SK-N-SH (cell line): Measurements from ENCODE around the gene ULBP1. TPM values are rescaled to one million over a fixed set of nuclear protein-coding genes. Genes with fewer than 3 reads are reported as not detected.

Source experiments
- CTCF ChIA-PET: fragments of 300-600, 350-600 bp; formaldehyde crosslinking; extraction: SDS; loops from one replicate; lab custom pipeline; 2021; lab: Yijun Ruan, JAX
- POLR2A ChIA-PET: fragments of 350-600 bp; sonication (Branson Sonifier 250); formaldehyde crosslinking; extraction: SDS; loops from one replicate; lab custom pipeline; 2020; ENCODE audit warnings: antibody characterized with exemption, inconsistent platforms; lab: Yijun Ruan, JAX
- DNase-seq: peaks from one replicate; pipeline ENCODE4 v3.0.0; 2012
- H2AFZ ChIP-seq: fragments of 200-600 bp; sonication (generic); 2 replicates; pipeline ENCODE4 v1.8.1; 2016; ENCODE audit warnings: antibody characterized with exemption, mild to moderate bottlenecking, low read depth
- H3F3A ChIP-seq: fragments of 200-600 bp; sonication (generic); replicated peaks from 2 replicates; pipeline ENCODE3; 2016; ENCODE audit warnings: antibody characterized with exemption, mild to moderate bottlenecking; ENCODE audit not compliant: insufficient read depth
- H3K27ac ChIP-seq, 2 experiments: fragments of 200-500 bp in 1 of 2; fragments of 200-600 bp in 1 of 2; sonication (Bioruptor generic) in 1 of 2; sonication (generic), shearing (Covaris generic) in 1 of 2; 2 replicates each; pipeline versions ENCODE4 v1.5.1 to v1.6.1; 2014 to 2016; ENCODE audit warnings: low read depth in 2 of 2, inconsistent platforms in 1 of 2, low read length in 1 of 2, mild to moderate bottlenecking in 1 of 2, mixed read lengths in 1 of 2
- H3K27me3 ChIP-seq: fragments of 200-600 bp; sonication (generic), shearing (Covaris generic); 2 replicates; pipeline ENCODE4 v1.6.1; 2016; ENCODE audit warnings: mixed run types; ENCODE audit not compliant: insufficient read depth
- H3K36me3 ChIP-seq, 2 experiments: fragments of 200-500 bp in 1 of 2; fragments of 200-600 bp in 1 of 2; sonication (Bioruptor generic) in 1 of 2; sonication (generic) in 1 of 2; replicated peaks in 1 of 2; 2 replicates each; pipeline versions ENCODE3 to v1.5.1; 2014 to 2016; ENCODE audit warnings: low read length in 1 of 2, mild to moderate bottlenecking in 1 of 2; ENCODE audit not compliant: insufficient read depth in 2 of 2, control insufficient read depth in 1 of 2
- H3K4me1 ChIP-seq, 2 experiments: fragments of 200-500 bp in 1 of 2; fragments of 200-600 bp in 1 of 2; sonication (Bioruptor generic) in 1 of 2; sonication (generic), shearing (Covaris generic) in 1 of 2; 2 replicates each; pipeline versions ENCODE4 v1.5.1 to v1.6.1; 2014 to 2016; ENCODE audit warnings: low read depth in 1 of 2, low read length in 1 of 2, mixed run types in 1 of 2; ENCODE audit not compliant: insufficient read depth in 2 of 2, control insufficient read depth in 1 of 2
- H3K4me2 ChIP-seq: fragments of 200-600 bp; sonication (generic), shearing (Covaris generic); 2 replicates; pipeline ENCODE4 v1.6.1; 2017; ENCODE audit warnings: mixed run types
- H3K4me3 ChIP-seq, 2 experiments: fragments of 200-500 bp in 1 of 2; fragments of 200-600 bp in 1 of 2; sonication (Bioruptor generic) in 1 of 2; sonication (generic), shearing (Covaris generic) in 1 of 2; 2 replicates each; pipeline versions ENCODE4 v1.5.1 to v1.8.1; 2014 to 2016; ENCODE audit warnings: low read depth in 2 of 2, inconsistent platforms in 1 of 2, low read length in 1 of 2, mild to moderate bottlenecking in 1 of 2, mixed read lengths in 1 of 2, moderate library complexity in 1 of 2
- H3K79me2 ChIP-seq: fragments of 200-600 bp; sonication (generic); 2 replicates; pipeline ENCODE4 v1.8.1; 2017; ENCODE audit warnings: mild to moderate bottlenecking; ENCODE audit not compliant: insufficient read depth
- H3K9ac ChIP-seq: fragments of 200-600 bp; sonication (generic); 2 replicates; pipeline ENCODE4 v1.6.1; 2017; ENCODE audit warnings: mixed run types
- H3K9me2 ChIP-seq: fragments of 200-600 bp; sonication (generic); 2 replicates; pipeline ENCODE4 v1.6.1; 2017; ENCODE audit warnings: mixed run types
- H3K9me3 ChIP-seq: fragments of 200-600 bp; sonication (generic); 2 replicates; pipeline ENCODE4 v1.6.1; 2017; ENCODE audit warnings: mixed run types, mild to moderate bottlenecking, moderate library complexity
- H4K20me1 ChIP-seq: fragments of 200-600 bp; sonication (generic); 2 replicates; pipeline ENCODE4 v1.6.1; 2017; ENCODE audit warnings: mild to moderate bottlenecking, mixed run types; ENCODE audit not compliant: insufficient read depth
- GABPA ChIP-seq: IDR thresholded peaks from 2 replicates; pipeline ENCODE4 v1.4.0; 2012; ENCODE audit warnings: low read depth, mild to moderate bottlenecking
- MAX ChIP-seq: IDR thresholded peaks from 2 replicates; pipeline ENCODE4 v1.4.0; 2012; ENCODE audit warnings: low read depth
- NRF1 ChIP-seq: IDR thresholded peaks from 2 replicates; pipeline ENCODE4 v1.6.1; 2012; ENCODE audit warnings: low read depth, mild to moderate bottlenecking, low read length
- POLR2AphosphoS5 ChIP-seq: IDR thresholded peaks from 2 replicates; pipeline ENCODE4 v1.6.1; 2012; ENCODE audit warnings: low read depth, low read length
- RAD21 ChIP-seq: IDR thresholded peaks from 2 replicates; pipeline ENCODE4 v1.6.1; 2012; ENCODE audit warnings: mild to moderate bottlenecking, low read length
- RCOR1 ChIP-seq: fragments of 150-350 bp; IDR thresholded peaks from 2 replicates; pipeline ENCODE4 v1.6.1; 2017; ENCODE audit warnings: antibody characterized with exemption, low read length
- REST ChIP-seq: IDR thresholded peaks from 2 replicates; pipeline ENCODE4 v1.6.1; 2012; ENCODE audit warnings: mild to moderate bottlenecking, low read depth, low read length, moderate library complexity
- RFX5 ChIP-seq: IDR thresholded peaks from 2 replicates; pipeline ENCODE4 v1.6.1; 2012; ENCODE audit warnings: mild to moderate bottlenecking, improper control_type of control experiment, low read length
- TEAD4 ChIP-seq: IDR thresholded peaks from 2 replicates; pipeline ENCODE4 v1.4.0; 2012; ENCODE audit warnings: mild to moderate bottlenecking, borderline replicate concordance; ENCODE audit not compliant: insufficient read depth
- USF1 ChIP-seq: IDR thresholded peaks from 2 replicates; pipeline ENCODE4 v1.4.0; 2012; ENCODE audit warnings: low read depth, borderline replicate concordance
- USF2 ChIP-seq: fragments of 150-350 bp; IDR thresholded peaks from 2 replicates; pipeline ENCODE4 v1.6.1; 2017; ENCODE audit warnings: antibody characterized with exemption, low read length, low read depth, borderline replicate concordance
- YY1 ChIP-seq: IDR thresholded peaks from 2 replicates; pipeline ENCODE4 v1.4.0; 2012; ENCODE audit warnings: low read depth, mild to moderate bottlenecking
- WGBS: methylation state at CpG from one replicate; pipeline ENCODE4 v1.1.6; 2017; ENCODE audit warnings: low lambda C conversion rate; 5-methylcytosine and 5-hydroxymethylcytosine counted together
- polyA plus RNA-seq, 3 experiments: library from polyadenylated mRNA; depleted of rRNA; stranded (reverse); fragments of >200 nt; gene quantifications; 2 replicates each; pipeline ENCODE4 v1.2.3, GENCODE V29; 2012
- TF ChIP-seq, protein P1 (sequence below): IDR thresholded peaks from 2 replicates; pipeline ENCODE4; 2012
- TF ChIP-seq, protein P2 (sequence below): fragments of 200-600 bp; sonication (generic); IDR thresholded peaks from 2 replicates; pipeline ENCODE4 v1.6.1; 2017; ENCODE audit warnings: antibody characterized with exemption, mild to moderate bottlenecking, moderate library complexity

Gene ULBP1
- polyA plus RNA-seq, 1 of the 3 experiments (the other 2 are of a cell fraction): 0.02 TPM

DNA sequence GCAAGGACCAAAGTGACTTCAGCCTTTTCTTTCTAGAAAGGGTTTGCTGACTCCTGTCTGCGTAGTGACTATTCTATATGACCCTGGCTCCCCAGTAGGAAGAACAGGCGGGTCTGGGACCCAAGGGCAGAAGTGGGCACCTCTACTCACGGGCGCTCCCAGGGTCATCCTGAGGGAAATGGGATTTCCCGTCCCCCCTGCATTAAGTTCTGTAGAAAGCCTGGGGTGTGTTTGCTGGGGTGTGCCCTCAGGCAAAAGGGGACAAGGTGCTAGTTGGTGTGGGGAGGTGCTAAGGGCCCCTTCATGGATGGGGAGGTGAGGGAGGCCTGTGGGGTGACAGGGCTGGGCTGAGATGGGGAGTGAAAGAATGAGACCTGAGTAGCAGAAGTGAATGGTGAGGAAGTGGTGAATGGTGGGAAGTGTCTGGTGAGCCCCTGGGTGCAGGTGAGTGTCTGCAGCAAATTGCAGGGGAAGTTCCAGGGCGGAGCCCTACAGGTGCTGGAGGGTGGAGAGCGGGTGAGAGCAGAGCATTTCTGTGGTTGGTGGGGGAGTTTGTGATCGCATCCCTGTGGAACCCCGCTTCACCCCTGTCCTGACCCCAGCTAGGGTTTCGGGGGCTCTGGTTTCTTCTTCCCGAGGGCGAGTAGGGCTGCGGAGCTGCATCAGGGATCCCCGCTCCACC lies 40.5 kb downstream of the ULBP1 start:
- no peak for DNase-seq
- Histone ChIP-seq H3K9me3 (no peaks in the 10 kb centered on the region), H3K79me2 (no peaks in the 10 kb centered on the region), H3K27ac (no peak overlapping the region), H3K27me3 (peaks cover 17% of the 10 kb centered on the region), H3K4me1 (peaks cover 0 to 3% of the 10 kb centered on the region in 2 experiments; a peak in 1 of 4 replicates), H3K9ac (no peak overlapping the region), H3K4me2 (peak overlapping the region; percentile 88; the same call in 1 of the 2 replicates), H3K4me3 (peak overlapping the region; percentile 56 to 63), H2AFZ (no peak overlapping the region), H3F3A (no peaks in the 10 kb centered on the region), H4K20me1 (no peaks in the 10 kb centered on the region), H3K9me2 (no peaks in the 10 kb centered on the region), H3K36me3 (no peaks in the 10 kb centered on the region)
- ChIA-PET CTCF (no interaction called here), POLR2A (no interaction called here)
- 29% methylated on average over 9 of the region's 14 CpGs for WGBS
- no peak for TF ChIP-seq RFX5

GRCh38 chr6:150004783-150005717 lies 41.3 kb downstream of the ULBP1 start:
- Histone ChIP-seq H3K4me1 (peaks cover 0 to 3% of the 10 kb centered on the region in 2 experiments; a peak in 1 of 4 replicates), H3K9me2 (no peaks in the 10 kb centered on the region), H3K27me3 (peaks cover 19% of the 10 kb centered on the region), H4K20me1 (no peaks in the 10 kb centered on the region), H3K4me2 (peak overlapping the region; percentile 88), H3F3A (no peaks in the 10 kb centered on the region), H3K36me3 (no peaks in the 10 kb centered on the region), H3K27ac (no peak overlapping the region), H3K9ac (no peak overlapping the region), H3K9me3 (no peaks in the 10 kb centered on the region), H2AFZ (peak overlapping the region; percentile 88; the same call in 1 of the 2 replicates), H3K4me3 (peak overlapping the region; percentile 56 to 63), H3K79me2 (no peaks in the 10 kb centered on the region)
- CTCF ChIA-PET: no interaction called here
- POLR2A ChIA-PET: no interaction called here
- WGBS: under 1% methylated on average over 17 of the region's 79 CpGs
- peak; percentile 93 for DNase-seq
- TF ChIP-seq NRF1: peak; percentile 26; the same call in 1 of the 2 replicates
- TF ChIP-seq MAX: no peak
- no peak for TF ChIP-seq RAD21
- no peak for TF ChIP-seq TEAD4
- no peak for TF ChIP-seq POLR2AphosphoS5
- TF ChIP-seq YY1: no peak
- TF ChIP-seq RCOR1: peak; percentile 39; the same call in 1 of the 2 replicates
- peak; percentile 43; the same call in 1 of the 2 replicates for TF ChIP-seq USF2
- TF ChIP-seq, protein P1, sequence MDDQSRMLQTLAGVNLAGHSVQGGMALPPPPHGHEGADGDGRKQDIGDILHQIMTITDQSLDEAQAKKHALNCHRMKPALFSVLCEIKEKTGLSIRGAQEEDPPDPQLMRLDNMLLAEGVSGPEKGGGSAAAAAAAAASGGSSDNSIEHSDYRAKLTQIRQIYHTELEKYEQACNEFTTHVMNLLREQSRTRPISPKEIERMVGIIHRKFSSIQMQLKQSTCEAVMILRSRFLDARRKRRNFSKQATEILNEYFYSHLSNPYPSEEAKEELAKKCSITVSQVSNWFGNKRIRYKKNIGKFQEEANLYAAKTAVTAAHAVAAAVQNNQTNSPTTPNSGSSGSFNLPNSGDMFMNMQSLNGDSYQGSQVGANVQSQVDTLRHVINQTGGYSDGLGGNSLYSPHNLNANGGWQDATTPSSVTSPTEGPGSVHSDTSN: no peak
- TF ChIP-seq USF1: peak; percentile 95
- TF ChIP-seq GABPA: no peak
- TF ChIP-seq RFX5: no peak
- no peak for TF ChIP-seq REST
- TF ChIP-seq, protein P2, sequence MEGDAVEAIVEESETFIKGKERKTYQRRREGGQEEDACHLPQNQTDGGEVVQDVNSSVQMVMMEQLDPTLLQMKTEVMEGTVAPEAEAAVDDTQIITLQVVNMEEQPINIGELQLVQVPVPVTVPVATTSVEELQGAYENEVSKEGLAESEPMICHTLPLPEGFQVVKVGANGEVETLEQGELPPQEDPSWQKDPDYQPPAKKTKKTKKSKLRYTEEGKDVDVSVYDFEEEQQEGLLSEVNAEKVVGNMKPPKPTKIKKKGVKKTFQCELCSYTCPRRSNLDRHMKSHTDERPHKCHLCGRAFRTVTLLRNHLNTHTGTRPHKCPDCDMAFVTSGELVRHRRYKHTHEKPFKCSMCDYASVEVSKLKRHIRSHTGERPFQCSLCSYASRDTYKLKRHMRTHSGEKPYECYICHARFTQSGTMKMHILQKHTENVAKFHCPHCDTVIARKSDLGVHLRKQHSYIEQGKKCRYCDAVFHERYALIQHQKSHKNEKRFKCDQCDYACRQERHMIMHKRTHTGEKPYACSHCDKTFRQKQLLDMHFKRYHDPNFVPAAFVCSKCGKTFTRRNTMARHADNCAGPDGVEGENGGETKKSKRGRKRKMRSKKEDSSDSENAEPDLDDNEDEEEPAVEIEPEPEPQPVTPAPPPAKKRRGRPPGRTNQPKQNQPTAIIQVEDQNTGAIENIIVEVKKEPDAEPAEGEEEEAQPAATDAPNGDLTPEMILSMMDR: no peak; the same call in 1 of the 2 replicates
